ENCODE data around the gene NOXO1. TPM values are rescaled to one million over a fixed set of nuclear protein-coding genes. Genes with fewer than 3 reads are reported as not detected.
"Not testable (repeated sequence)": the region's sequence is repeated elsewhere in the genome, so short reads cannot be mapped to it uniquely, and the experiment has no call there.

NOXO1 gene
- total RNA-seq, 2 experiments from 2014 or later = 0.23 TPM; not detected in 1

- no peaks in the 10 kb centered on the region for H3K9me3 Mint-ChIP-seq
- H3K27ac Mint-ChIP-seq = peak overlapping the region; percentile 95
- H3K4me1 Mint-ChIP-seq = peaks cover 31% of the 10 kb centered on the region
- H3K27me3 Mint-ChIP-seq = no peaks in the 10 kb centered on the region
- CTCF ChIA-PET = interaction anchor here (0.8 to 2.3 kb wide), 2 partner anchors 32 to 168 kb away, joined by 3 to 8 read pairs; no protein-coding TSS in a partner anchor
- POLR2A ChIA-PET = interaction anchor here (0.7 to 3.9 kb wide), 10 partner anchors 8 to 190 kb away, joined by 3 to 48 read pairs (median 6); partner anchors contain the start of genes GFER, NDUFB10, NOXO1 and NUBP2
- DNase-seq = peak; percentile 28
- peak overlapping the region; percentile 90 for H3K4me3 Mint-ChIP-seq
- peaks cover 20% of the 10 kb centered on the region for H3K36me3 Mint-ChIP-seq (ENCODE audit: low read depth)
Observed at GRCh38 chr16:1972490-1972877, 8.8 kb downstream of the NOXO1 start.

- Mint-ChIP-seq H3K36me3 (ENCODE audit: low read depth) (peaks cover 22% of the 10 kb centered on the region), H3K9me3 (no peaks in the 10 kb centered on the region), H3K27ac (peak within 1 kb of the TSS; percentile 95), H3K4me1 (peaks cover 34% of the 10 kb centered on the region), H3K4me3 (peak within 1 kb of the TSS; percentile 90), H3K27me3 (no peaks in the 10 kb centered on the region)
- POLR2A ChIA-PET = interaction anchor here (0.7 to 3.9 kb wide), 14 partner anchors 9 to 189 kb away, joined by 3 to 48 read pairs (median 5); partner anchors contain the start of genes GFER, MSRB1, NDUFB10 and NOXO1
- CTCF ChIA-PET = interaction anchor here (0.7 to 2.3 kb wide), 7 partner anchors 11 to 183 kb away, joined by 3 to 8 read pairs (median 3); partner anchors contain the start of genes GFER and TRAF7
- peak; percentile 98 for DNase-seq
Observed at GRCh38 chr16:1971796-1972489, 9.3 kb downstream of the NOXO1 start, which contains the start of gene TBL3. TSS of gene TBL3 (plus strand) at chr16:1972053. CDS start at chr16:1972165, 112 bp downstream.

GRCh38 chr16:1968146-1968953 is 12.9 kb downstream of the NOXO1 start:
- no peak for DNase-seq
- Mint-ChIP-seq H3K4me1 (peaks cover 47% of the 10 kb centered on the region), H3K27ac (no peak overlapping the region), H3K36me3 (ENCODE audit: low read depth) (peaks cover 31% of the 10 kb centered on the region), H3K9me3 (no peaks in the 10 kb centered on the region), H3K4me3 (no peak overlapping the region), H3K27me3 (no peaks in the 10 kb centered on the region)
- ChIA-PET CTCF (no interaction called here), POLR2A (interaction anchor here (9.7 kb wide), 1 partner anchor 12 kb away, joined by 149 read pairs; the partner anchor contains the start of genes GFER and NOXO1)

GRCh38 chr16:1966460-1966859 is 14.8 kb downstream of the NOXO1 start, which contains the start of gene RNF151:
TSS of gene RNF151 (plus strand) at chr16:1966856. CDS start at chr16:1966882, 26 bp downstream.
- Mint-ChIP-seq H3K4me3 (peak within 1 kb of the TSS; percentile 84), H3K4me1 (peaks cover 51% of the 10 kb centered on the region), H3K27me3 (no peaks in the 10 kb centered on the region), H3K36me3 (ENCODE audit: low read depth) (peaks cover 43% of the 10 kb centered on the region), H3K9me3 (no peaks in the 10 kb centered on the region), H3K27ac (peak within 1 kb of the TSS; percentile 92)
- no peak for DNase-seq
- CTCF ChIA-PET = interaction anchor here (2.2 to 2.6 kb wide), 2 partner anchors 23 to 174 kb away, joined by 10 to 12 read pairs; partner anchors contain the start of gene MSRB1
- POLR2A ChIA-PET = interaction anchor here (2.2 to 9.7 kb wide), 6 partner anchors 12 to 188 kb away, joined by 11 to 149 read pairs (median 33); partner anchors contain the start of genes GFER, MSRB1, NOXO1 and RPL3L

- Mint-ChIP-seq H3K4me1 (peaks cover 53% of the 10 kb centered on the region), H3K27ac (peak overlapping the region; percentile 92), H3K36me3 (ENCODE audit: low read depth) (peaks cover 51% of the 10 kb centered on the region), H3K9me3 (no peaks in the 10 kb centered on the region), H3K27me3 (no peaks in the 10 kb centered on the region), H3K4me3 (peak overlapping the region; percentile 84)
- DNase-seq = no peak
- CTCF ChIA-PET = interaction anchor here (0.7 to 2.6 kb wide), 5 partner anchors 10 to 183 kb away, joined by 3 to 12 read pairs (median 4); partner anchors contain the start of genes MSRB1, NUBP2 and SPSB3
- POLR2A ChIA-PET = interaction anchor here (0.7 to 9.7 kb wide), 24 partner anchors 8 to 1285 kb away, joined by 3 to 149 read pairs (median 9); partner anchors contain the start of genes CHTF18, EME2, FAHD1 and GFER
Observed at GRCh38 chr16:1965396-1966001, 15.8 kb downstream of the NOXO1 start.

GRCh38 chr16:1964506-1965395 is 16.5 kb downstream of the NOXO1 start, which contains the start of gene RPS2:
TSS of gene RPS2 (minus strand) at chr16:1964826. CDS start at chr16:1964625, 201 bp downstream.
- ChIA-PET POLR2A (interaction anchor here (0.7 to 9.7 kb wide), 32 partner anchors 9 to 1284 kb away, joined by 3 to 149 read pairs (median 6); partner anchors contain the start of genes CHTF18, ECI1, EME2 and FAHD1), CTCF (interaction anchor here (0.7 to 2.6 kb wide), 5 partner anchors 9 to 182 kb away, joined by 3 to 12 read pairs (median 4); partner anchors contain the start of genes MSRB1, NUBP2 and SPSB3)
- Mint-ChIP-seq H3K27ac (peak within 1 kb of the TSS; percentile 95), H3K4me3 (peak within 1 kb of the TSS; percentile 84), H3K36me3 (ENCODE audit: low read depth) (peaks cover 53% of the 10 kb centered on the region), H3K4me1 (peaks cover 54% of the 10 kb centered on the region), H3K27me3 (no peaks in the 10 kb centered on the region), H3K9me3 (no peaks in the 10 kb centered on the region)
- peak; percentile 99 for DNase-seq

GRCh38 chr16:1963806-1964505 is 17.3 kb downstream of the NOXO1 start:
- POLR2A ChIA-PET = interaction anchor here (0.8 to 9.7 kb wide), 32 partner anchors 7 to 1284 kb away, joined by 3 to 149 read pairs (median 6); partner anchors contain the start of genes ECI1, EME2, FAHD1 and GFER
- Mint-ChIP-seq H3K27me3 (no peaks in the 10 kb centered on the region), H3K4me3 (peak overlapping the region; percentile 84), H3K27ac (peak overlapping the region; percentile 95), H3K9me3 (no peaks in the 10 kb centered on the region), H3K4me1 (peaks cover 57% of the 10 kb centered on the region), H3K36me3 (ENCODE audit: low read depth) (peaks cover 53% of the 10 kb centered on the region)
- CTCF ChIA-PET = interaction anchor here (1.0 to 2.6 kb wide), 5 partner anchors 21 to 177 kb away, joined by 3 to 12 read pairs (median 3); partner anchors contain the start of gene MSRB1
- peak; percentile 58 for DNase-seq

GRCh38 chr16:1962161-1963153 is 18.8 kb downstream of the NOXO1 start:
- peak overlapping the region; percentile 95 for H3K27ac Mint-ChIP-seq
- POLR2A ChIA-PET = interaction anchor here (0.9 to 9.7 kb wide), 12 partner anchors 9 to 541 kb away, joined by 3 to 149 read pairs (median 10); partner anchors contain the start of genes EME2, GFER, MRPS34 and MSRB1
- H3K27me3 Mint-ChIP-seq, DNase-seq, H3K9me3 Mint-ChIP-seq: not testable (repeated sequence)
- peaks cover 55% of the 10 kb centered on the region for H3K4me1 Mint-ChIP-seq
- H3K36me3 Mint-ChIP-seq (ENCODE audit: low read depth) = peaks cover 53% of the 10 kb centered on the region
- peak overlapping the region; percentile 84 for H3K4me3 Mint-ChIP-seq
- CTCF ChIA-PET = interaction anchor here (1.2 kb wide), 1 partner anchor 42 kb away, joined by 3 read pairs; no protein-coding TSS in a partner anchor

GRCh38 chr16:1961651-1962067 is 19.6 kb downstream of the NOXO1 start:
- peaks cover 2% of the 10 kb centered on the region for H3K27me3 Mint-ChIP-seq
- H3K4me3 Mint-ChIP-seq = peak overlapping the region; percentile 84
- H3K9me3 Mint-ChIP-seq = no peaks in the 10 kb centered on the region
- peaks cover 51% of the 10 kb centered on the region for H3K36me3 Mint-ChIP-seq (ENCODE audit: low read depth)
- peak overlapping the region; percentile 95 for H3K27ac Mint-ChIP-seq
- CTCF ChIA-PET = no interaction called here
- POLR2A ChIA-PET = interaction anchor here (0.9 to 9.7 kb wide), 10 partner anchors 9 to 541 kb away, joined by 3 to 149 read pairs (median 6); partner anchors contain the start of genes EME2, GFER, MRPS34 and MSRB1
- DNase-seq = peak; percentile 52
- peaks cover 51% of the 10 kb centered on the region for H3K4me1 Mint-ChIP-seq
